Tibial artery (tissue), 4 donors: ENCODE data around the gene LRP1B.

Experiments used
- DNase-seq, 2 donors: peaks; one replicate each; pipeline ENCODE4 v3.0.0-alpha.2; 2019
- H3K27ac ChIP-seq, 2 donors: fragments of 200-600 bp; sonication (generic) in 1 of 2; 1 replicate in 1 of 2; 2 replicates in 1 of 2; pipeline ENCODE4 v1.5.1; 2018 to 2019; ENCODE audit warnings: mild to moderate bottlenecking in 1 of 2
- H3K27me3 ChIP-seq, 2 donors: fragments of 200-600 bp; sonication (generic) in 1 of 2; one replicate each; pipeline versions ENCODE4 v1.5.1 to v1.6.0; 2016 to 2019
- H3K36me3 ChIP-seq, 3 donors: fragments of 200-600 bp; sonication (generic) in 2 of 3; one replicate each; pipeline ENCODE4 v1.5.1; 2016 to 2019; ENCODE audit warnings: mild to moderate bottlenecking in 2 of 3
- H3K4me1 ChIP-seq, 4 donors: fragments of 200-600 bp; sonication (generic) in 2 of 4; 1 replicate in 3 of 4; 2 replicates in 1 of 4; pipeline ENCODE4 v1.5.1; 2016 to 2019
- H3K4me3 ChIP-seq, 2 donors: fragments of 200-600 bp; sonication (generic) in 1 of 2; 1 replicate in 1 of 2; 2 replicates in 1 of 2; pipeline ENCODE4 v1.5.1; 2018 to 2019; ENCODE audit warnings: mild to moderate bottlenecking in 2 of 2
- H3K9me3 ChIP-seq, 3 donors: fragments of 200-600 bp; sonication (generic) in 1 of 3; one replicate each; pipeline ENCODE4 v1.5.1; 2016 to 2019
- intact Hi-C: fragments of 100-400 bp; cut with DNase I; formaldehyde crosslinking; loops from one replicate; pipeline ENCODE4 v1.15.0; 2023; ENCODE audit warnings: low total_unique reads
- TF ChIP-seq, protein P1 (sequence below), 2 experiments: fragments of 200-600 bp in 1 of 2; fragments of 450-650 bp in 1 of 2; IDR thresholded peaks; one replicate each; pipeline ENCODE4 v1.5.1; 2017 to 2019; ENCODE audit warnings: antibody characterized with exemption in 2 of 2, mild to moderate bottlenecking in 1 of 2, moderate library complexity in 1 of 2

The LRP1B gene

DNA sequence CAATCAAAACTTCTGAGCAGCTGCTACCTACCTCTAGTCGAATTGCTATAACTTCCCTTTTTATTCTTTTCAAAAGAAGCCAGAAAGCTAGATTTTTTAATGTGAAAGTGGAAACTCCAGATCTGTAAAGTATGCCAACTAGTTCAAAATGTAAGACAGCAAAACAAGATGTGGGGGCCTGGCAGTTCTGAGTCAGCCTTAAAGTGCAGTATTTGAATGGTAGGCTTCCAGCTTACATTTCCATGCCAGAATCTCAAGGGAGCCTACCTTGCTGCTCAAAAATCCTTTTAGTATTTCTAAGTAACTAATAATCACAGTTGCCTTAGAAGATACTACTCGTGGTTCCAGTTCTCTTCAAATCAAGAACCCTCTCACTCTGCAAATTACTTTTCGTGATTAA, 1288.7 kb downstream of the LRP1B start:
- no peak overlapping the region for H3K4me3 ChIP-seq
- intact Hi-C loops, result no loop called here
- H3K36me3 ChIP-seq, result no peaks in the 10 kb centered on the region
- no peaks in the 10 kb centered on the region for H3K27me3 ChIP-seq
- H3K27ac ChIP-seq, result no peak overlapping the region
- H3K4me1 ChIP-seq, result no peaks in the 10 kb centered on the region
- TF ChIP-seq, protein P1, sequence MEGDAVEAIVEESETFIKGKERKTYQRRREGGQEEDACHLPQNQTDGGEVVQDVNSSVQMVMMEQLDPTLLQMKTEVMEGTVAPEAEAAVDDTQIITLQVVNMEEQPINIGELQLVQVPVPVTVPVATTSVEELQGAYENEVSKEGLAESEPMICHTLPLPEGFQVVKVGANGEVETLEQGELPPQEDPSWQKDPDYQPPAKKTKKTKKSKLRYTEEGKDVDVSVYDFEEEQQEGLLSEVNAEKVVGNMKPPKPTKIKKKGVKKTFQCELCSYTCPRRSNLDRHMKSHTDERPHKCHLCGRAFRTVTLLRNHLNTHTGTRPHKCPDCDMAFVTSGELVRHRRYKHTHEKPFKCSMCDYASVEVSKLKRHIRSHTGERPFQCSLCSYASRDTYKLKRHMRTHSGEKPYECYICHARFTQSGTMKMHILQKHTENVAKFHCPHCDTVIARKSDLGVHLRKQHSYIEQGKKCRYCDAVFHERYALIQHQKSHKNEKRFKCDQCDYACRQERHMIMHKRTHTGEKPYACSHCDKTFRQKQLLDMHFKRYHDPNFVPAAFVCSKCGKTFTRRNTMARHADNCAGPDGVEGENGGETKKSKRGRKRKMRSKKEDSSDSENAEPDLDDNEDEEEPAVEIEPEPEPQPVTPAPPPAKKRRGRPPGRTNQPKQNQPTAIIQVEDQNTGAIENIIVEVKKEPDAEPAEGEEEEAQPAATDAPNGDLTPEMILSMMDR (IDR thresholded peaks at IDR 0.05), result no peak
- no peak for DNase-seq
- H3K9me3 ChIP-seq, result no peaks in the 10 kb centered on the region

DNA sequence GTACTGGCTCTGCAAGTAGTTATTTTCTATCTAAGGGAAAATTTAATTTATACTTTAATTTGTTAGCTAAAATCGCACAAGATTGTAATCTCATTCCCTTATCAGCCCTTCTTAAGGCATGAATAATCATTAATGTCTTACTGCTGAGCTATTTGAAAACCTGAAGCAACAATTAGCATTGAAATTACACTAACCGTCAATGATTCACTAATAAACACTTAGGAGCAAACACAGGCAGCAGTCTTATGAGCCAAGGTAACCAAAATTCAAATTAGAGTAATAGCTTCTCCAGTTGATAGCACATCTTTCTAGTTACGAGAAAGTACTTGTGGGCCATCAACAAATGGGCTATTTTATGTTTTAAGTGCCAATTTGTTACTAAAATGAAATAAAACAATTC, 1289.7 kb downstream of the LRP1B start:
- TF ChIP-seq, protein P1 (IDR thresholded peaks at IDR 0.05), result no peak
- DNase-seq, result no peak
- Histone ChIP-seq H3K27ac (no peak overlapping the region), H3K9me3 (no peaks in the 10 kb centered on the region), H3K4me3 (no peak overlapping the region), H3K27me3 (no peaks in the 10 kb centered on the region), H3K36me3 (no peaks in the 10 kb centered on the region), H3K4me1 (no peaks in the 10 kb centered on the region)
- intact Hi-C loops, result no loop called here

DNA sequence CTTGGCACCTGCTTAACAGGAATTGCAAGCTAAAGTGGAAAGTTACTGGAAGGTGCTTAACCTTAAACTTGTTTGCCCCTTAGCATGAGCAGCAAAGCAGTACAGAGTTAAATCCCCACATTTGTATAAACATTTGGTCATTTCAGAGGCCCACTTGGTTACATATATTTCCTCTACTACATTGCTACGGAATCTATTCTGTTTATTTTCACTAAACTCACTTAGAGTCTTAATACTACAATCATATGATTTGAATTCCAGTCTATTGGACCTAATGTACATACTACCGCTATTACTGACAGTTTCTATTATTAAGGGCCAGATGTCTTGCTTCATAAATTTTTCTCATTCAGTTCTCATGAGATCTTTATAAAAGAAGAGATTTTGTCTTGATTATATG, 1294.0 kb downstream of the LRP1B start:
- DNase-seq, result no peak
- TF ChIP-seq, protein P1 (IDR thresholded peaks at IDR 0.05), result no peak
- Histone ChIP-seq H3K4me1 (no peaks in the 10 kb centered on the region), H3K27ac (no peak overlapping the region), H3K4me3 (no peak overlapping the region), H3K36me3 (no peaks in the 10 kb centered on the region), H3K9me3 (peaks cover 0 to 4% (median 0%) of the 10 kb centered on the region in 3 donors), H3K27me3 (no peaks in the 10 kb centered on the region)
- intact Hi-C loops, result no loop called here

DNA sequence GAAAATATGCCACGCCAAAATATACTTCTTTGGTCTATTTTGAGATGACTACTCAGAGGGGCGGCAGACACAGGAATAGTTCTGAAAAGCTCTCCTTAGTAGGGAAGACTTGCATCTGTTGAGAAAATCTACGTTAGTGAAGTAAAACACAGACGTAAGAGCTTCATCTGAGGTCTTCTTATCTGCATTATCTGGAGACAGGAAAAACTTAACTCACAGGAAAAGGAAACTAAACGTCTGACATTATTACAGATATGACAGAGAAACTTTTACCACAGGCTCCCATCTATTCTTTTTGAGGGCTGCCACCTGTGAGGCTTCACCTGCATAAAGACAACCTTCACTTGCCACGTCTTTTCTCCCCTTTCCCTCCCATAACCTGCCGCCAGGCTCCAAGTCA, 1295.7 kb downstream of the LRP1B start:
- Histone ChIP-seq H3K36me3 (no peaks in the 10 kb centered on the region), H3K27ac (no peak overlapping the region), H3K9me3 (peaks cover 0 to 4% (median 0%) of the 10 kb centered on the region in 3 donors), H3K27me3 (no peaks in the 10 kb centered on the region), H3K4me3 (no peak overlapping the region), H3K4me1 (no peaks in the 10 kb centered on the region)
- intact Hi-C loops, result no loop called here
- no peak for DNase-seq
- TF ChIP-seq, protein P1 (IDR thresholded peaks at IDR 0.05), result no peak

DNA sequence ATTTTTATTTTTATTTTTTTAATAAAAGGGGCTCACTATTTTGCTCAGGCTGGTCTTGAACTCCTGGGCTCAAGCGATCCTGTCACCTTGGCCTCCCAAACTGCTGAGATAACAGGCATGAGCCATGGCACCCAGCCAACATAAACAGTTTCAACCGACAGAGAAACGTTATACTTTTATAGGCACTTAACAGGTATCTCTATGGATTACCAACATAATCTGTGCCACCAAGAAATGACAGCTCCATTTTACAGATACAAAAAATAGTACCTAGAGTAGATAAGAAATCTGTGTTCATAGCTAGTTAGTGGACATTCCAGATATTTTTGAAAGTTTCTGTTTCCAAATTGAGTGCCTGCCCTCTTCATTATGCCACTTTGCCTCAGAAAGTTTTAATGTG, 1316.7 kb downstream of the LRP1B start:
- Histone ChIP-seq H3K4me3 (no peak overlapping the region), H3K9me3 (no peaks in the 10 kb centered on the region), H3K4me1 (no peaks in the 10 kb centered on the region), H3K27ac (no peak overlapping the region), H3K36me3 (no peaks in the 10 kb centered on the region), H3K27me3 (no peaks in the 10 kb centered on the region)
- intact Hi-C loops, result no loop called here
- DNase-seq, result no peak
- TF ChIP-seq, protein P1 (IDR thresholded peaks at IDR 0.05), result no peak

DNA sequence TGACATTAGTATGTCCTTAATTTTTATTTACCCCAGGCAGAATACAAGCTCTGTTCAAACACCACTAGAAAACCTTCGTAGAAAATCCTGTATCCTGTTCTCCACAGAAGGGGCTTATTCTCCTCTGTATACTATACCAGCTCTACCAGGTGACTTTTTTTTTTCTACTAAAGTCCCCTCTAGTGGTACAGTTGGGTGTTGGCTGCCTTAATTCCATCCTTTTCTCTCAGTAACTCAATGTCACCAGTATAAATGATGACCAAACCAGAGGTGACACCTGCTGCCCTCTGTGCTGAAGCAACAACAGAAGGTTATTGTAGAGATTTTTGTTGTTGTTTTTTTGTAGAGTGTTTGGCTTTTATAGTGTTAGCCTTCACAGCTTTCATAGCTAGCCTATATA, 1322.0 kb downstream of the LRP1B start:
- H3K4me3 ChIP-seq, result no peak overlapping the region
- no peaks in the 10 kb centered on the region for H3K4me1 ChIP-seq
- H3K27ac ChIP-seq, result no peak overlapping the region
- H3K9me3 ChIP-seq, result no peaks in the 10 kb centered on the region
- no peaks in the 10 kb centered on the region for H3K27me3 ChIP-seq
- no peak for DNase-seq
- TF ChIP-seq, protein P1 (IDR thresholded peaks at IDR 0.05), result no peak
- H3K36me3 ChIP-seq, result no peaks in the 10 kb centered on the region
- intact Hi-C loops, result no loop called here
